Middle frontal gyrus (tissue), 1 donor: ENCODE results near the gene MAGEF1.
A peak's percentile ranks its signal among the peaks of the same experiment; 100 is the strongest.
"Not testable (repeated sequence)": the region's sequence is repeated elsewhere in the genome, so short reads cannot be mapped to it uniquely, and the experiment has no call there.

Source experiments
- DNase-seq: peaks from one replicate; pipeline ENCODE4 v3.0.0-alpha.2; 2015; ENCODE audit warnings: low spot score; ENCODE audit errors: extremely low spot score

MAGEF1 gene

DNA sequence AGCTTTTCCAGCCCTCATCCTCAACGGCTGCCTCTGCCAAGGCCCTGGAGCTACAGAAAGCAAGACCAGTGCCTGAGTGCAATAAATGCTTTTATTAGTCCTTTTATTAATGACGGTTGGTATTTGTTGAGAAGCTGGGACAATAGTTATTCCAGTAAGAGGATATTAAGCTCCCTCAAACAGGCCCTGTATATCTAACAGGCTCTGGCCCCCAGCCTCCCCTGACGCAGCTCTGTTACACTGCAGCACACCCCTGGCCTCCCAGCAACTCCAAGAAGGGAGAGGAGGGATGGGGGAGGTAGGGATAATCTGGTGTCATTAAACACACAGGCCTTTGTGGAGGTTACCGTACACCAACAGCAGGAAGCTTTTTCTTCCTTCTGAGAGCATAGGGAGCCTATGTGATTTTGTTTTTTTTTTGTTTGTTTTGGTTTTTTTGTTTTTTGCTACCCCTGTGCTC, 30.8 kb upstream of the MAGEF1 start:
- no peak for DNase-seq

GRCh38 chr3:184741798-184742675, 30.2 kb upstream of the MAGEF1 start:
- no peak for DNase-seq

DNA sequence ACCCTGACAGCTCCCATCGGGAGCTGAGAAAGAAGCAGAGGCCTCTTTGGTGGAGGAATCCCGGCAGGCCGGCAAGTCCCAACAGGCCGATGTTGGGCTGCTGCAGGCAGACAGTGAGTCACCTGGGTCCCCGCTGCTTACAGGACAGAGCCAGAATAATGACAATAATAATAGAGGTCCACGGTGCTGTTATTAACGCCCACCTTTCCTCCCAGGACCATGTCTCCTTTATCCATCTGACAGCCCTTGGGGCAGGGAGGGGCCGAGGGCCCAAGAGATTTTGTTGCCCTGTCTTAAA, 29.3 kb upstream of the MAGEF1 start:
- DNase-seq, result no peak

GRCh38 chr3:184740509-184741258, 28.8 kb upstream of the MAGEF1 start:
- DNase-seq, result peak; percentile 41

- no peak for DNase-seq
Measured at GRCh38 chr3:184739594-184740505, 28.0 kb upstream of the MAGEF1 start.

DNA sequence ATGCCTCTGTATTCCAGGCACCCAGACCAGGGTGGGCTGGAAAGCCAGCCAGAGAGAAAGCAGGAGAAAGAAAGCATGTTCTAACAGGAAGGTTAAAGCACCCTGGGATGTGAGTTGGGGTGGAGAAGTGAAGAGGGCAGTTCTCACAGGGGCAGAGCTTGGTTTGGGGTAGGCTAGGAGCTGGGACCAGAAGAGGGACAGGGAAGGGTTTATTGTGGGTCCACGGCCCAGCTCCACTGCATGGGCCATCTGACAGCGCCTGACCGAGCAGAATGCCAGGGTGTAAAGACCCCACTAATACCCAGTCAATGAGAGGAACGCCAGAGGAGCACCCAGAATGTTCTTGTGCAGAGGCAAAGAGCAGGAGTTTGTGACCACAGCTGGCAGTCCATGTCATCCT, 27.1 kb upstream of the MAGEF1 start:
- DNase-seq, result no peak

GRCh38 chr3:184738506-184738890, 26.6 kb upstream of the MAGEF1 start:
- DNase-seq, result no peak

DNA sequence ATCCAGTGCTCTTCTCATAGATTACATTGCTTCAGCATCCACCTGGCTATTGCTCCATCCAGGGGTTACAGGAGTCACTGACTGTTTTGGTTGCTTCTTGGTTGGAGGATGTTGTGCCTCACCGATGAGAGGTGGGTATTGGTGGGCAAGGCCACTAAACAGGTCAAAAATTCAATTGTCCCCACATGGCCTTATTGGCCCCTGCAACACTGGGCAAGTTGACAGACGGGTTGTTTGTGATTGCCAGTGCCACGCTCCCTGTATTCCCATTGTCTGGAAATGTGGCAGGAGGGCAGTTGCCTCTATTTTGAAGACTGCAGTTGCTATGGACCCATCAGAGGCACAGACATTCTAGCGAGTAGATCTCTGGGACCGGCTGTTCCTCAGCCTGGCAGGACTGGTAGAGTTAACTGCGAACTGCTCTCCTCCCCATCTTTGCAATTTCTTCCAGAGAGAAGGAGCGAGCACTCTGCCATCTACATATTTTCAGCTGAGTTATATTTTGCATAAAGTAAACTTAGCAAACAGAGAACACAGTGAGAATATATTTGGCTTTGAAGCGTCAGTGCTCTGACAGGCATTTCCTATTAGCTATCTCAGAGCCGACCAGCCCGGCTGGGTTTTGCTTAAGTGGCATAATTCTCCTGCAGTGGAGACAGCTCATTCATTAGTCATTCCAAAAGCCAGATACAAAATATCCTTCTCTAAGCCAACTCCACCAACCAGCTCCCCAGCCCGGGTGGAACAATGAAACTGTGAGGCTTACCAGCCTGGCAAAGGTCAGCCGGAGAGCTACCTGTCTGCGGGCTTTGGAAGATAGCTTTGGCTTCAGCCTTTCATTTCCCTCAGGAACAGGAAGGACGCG, 26.0 kb upstream of the MAGEF1 start:
- DNase-seq, result peak; percentile 26

DNA sequence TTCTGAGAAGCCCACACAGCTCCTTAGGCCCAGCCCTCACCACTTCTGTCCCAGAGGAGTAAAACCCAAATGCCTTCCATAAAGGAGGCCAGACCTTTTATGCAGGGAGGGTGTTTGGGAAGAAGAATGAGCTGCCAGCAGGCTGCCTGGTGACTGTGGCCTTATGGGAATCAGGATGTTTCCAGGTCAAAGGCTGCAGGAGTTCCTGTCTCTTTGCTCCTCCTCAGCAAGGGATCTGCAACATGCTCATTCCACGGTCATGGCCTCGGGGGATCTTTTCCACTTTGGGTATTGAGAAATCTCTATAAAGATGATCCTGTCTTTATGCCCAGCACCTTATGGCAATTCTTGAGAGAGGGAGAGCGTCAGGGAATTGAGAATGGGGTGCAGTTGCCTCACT, 25.2 kb upstream of the MAGEF1 start:
- DNase-seq, result no peak

DNA sequence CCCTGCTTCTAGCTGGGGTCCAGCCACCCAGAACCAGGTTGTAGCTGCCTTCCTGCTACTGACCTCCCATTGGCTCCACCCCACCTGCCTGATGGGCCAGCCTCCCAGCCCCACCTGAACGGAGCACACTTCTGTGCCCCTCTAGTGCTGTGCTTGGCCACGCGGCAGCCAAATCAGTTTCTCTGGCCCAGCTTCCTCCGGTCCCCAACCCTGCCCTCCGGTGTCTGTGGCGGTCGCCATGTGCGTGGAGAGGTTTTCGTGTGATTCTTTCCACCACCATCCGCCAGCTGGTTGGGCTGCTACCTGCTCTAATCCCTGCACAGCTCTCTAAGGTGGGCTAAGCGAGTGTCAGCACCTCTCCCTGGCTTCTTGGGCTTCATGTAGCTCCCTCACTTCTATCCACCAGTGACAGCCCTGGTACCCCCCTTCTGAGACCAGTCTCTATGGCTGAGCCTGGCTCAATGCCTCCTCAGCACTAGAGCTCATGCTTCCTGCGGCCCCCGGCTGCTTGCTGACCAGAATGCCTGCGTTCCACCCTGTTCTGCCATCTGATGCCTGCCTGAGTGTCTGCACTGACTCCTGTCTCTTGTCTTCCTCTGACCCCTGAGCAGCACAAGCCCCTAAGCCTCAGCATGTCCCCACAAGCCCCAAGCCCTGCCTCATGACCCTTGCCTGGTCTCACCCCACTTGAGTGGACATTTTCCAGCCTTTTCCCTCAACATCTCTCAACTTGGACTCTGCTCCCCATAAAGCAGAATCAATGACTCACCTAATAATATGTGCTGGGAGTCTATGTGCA, 23.2 kb upstream of the MAGEF1 start:
- DNase-seq, result no peak

GRCh38 chr3:184733971-184734608, 22.2 kb upstream of the MAGEF1 start:
- DNase-seq, result no peak

DNA sequence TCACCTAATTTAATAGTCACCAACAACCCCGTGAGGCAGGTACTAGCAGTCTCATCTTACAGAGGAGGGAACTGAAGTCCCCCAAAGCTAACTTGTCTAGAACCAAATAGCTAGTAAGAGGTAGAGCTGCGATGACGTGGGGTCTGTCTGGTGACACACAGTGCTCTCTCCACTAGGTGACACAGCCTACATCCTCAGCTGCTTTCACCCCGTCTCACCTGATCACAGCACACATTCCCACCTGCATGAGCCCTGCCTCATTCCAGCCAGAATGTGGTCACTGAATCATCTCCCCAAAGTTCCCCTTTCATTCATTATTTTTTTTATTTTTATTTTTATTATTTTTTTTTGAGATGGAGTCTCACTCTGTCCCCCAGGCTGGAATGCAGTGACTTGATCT, 21.3 kb upstream of the MAGEF1 start:
- no peak for DNase-seq

DNA sequence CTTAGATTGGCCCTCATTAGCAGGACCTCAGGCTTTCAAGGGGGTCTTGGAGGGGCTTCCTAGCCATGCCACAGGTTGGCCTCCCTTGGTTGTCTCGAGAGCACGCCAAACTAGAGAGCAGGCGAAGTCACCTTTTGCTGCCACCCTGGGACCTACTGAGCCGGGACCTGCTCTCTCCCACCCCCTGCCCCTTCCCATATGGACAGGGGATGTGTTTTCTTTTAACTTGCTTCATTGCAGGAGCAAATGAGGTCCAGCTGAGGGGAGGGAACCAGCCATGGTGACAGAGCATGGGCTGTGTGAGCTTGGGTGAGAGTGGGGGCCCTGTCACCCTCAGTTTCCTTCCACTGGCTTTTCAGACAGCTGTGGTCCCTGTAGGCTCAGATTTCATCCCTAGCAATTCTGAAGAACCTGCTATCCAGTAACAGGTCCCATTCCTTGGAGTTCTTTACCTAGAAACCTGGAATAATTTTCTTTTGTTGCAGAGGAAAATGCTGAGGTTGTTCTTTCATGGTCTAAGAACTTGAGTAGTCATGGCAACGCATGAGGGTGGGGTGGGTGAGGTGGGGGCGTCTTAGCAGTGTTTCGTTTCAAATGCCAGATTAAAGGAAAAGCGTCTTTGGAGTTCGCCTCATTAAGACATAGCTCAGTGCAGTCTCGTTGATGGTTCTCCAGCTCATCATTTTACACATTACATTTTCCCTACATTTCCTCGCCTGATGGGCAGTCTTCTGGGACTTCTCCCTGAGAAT, 20.1 kb upstream of the MAGEF1 start:
- no peak for DNase-seq

- no peak for DNase-seq
Measured at GRCh38 chr3:184730924-184731323, 19.1 kb upstream of the MAGEF1 start.

DNA sequence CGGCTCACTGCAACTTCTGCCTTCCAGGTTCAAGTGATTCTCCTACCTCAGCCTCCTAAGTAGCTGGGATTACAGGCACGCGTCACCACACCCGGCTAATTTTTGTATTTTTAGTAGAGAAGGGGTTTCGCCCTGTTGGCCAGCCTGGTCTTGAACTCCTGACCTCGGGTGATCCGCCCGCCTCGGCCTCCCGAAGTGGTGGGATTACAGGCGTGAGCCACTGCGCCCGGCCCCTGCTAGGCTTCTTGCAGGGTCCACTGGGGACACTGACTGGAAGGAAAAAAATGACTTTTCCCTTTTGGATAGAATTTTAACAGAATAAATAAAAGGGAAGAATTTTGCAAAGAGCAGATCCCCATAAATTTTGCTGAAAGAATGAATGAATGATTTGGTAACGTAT, 17.3 kb upstream of the MAGEF1 start:
- DNase-seq, result not testable (repeated sequence)

- no peak for DNase-seq
Measured at GRCh38 chr3:184728010-184728527, 16.2 kb upstream of the MAGEF1 start.

- no peak for DNase-seq
Measured at GRCh38 chr3:184727357-184728009, 15.6 kb upstream of the MAGEF1 start.

GRCh38 chr3:184726497-184726896, 14.6 kb upstream of the MAGEF1 start:
- DNase-seq, result no peak
